PC-9 (cell line): ENCODE results near the gene FADS3. TPM values are rescaled to one million over a fixed set of nuclear protein-coding genes. Genes with fewer than 3 reads are reported as not detected.

Source experiments
- BruUV-seq: library from RNA; stranded (reverse); fragments of 400-500 nt; replicated peaks from 2 replicates; lab custom pipeline; 2021; lab: Mats Ljungman, UMichigan
- CTCF ChIA-PET: fragments of 300-600 bp; sonication (Branson Sonifier 250); formaldehyde crosslinking; loops from one replicate; lab custom pipeline; 2022; ENCODE audit warnings: antibody characterized with exemption; lab: Charles Lee
- POLR2A ChIA-PET: fragments of 300-600 bp; sonication (Branson Sonifier 250); formaldehyde crosslinking; loops from one replicate; lab custom pipeline; 2022; ENCODE audit warnings: antibody characterized with exemption; ENCODE audit not compliant: unreplicated experiment; lab: Charles Lee
- DNase-seq, 2 experiments: peaks; one replicate each; pipeline versions ENCODE4 v3.0.0 to v3.0.0-alpha.2; 2015 to 2022; ENCODE audit warnings: mixed read lengths in 1 of 2
- H2AFZ ChIP-seq: fragments of 200-600 bp; sonication (generic); 2 replicates; pipeline ENCODE4 v1.8.1; 2017; ENCODE audit warnings: antibody characterized with exemption
- H3F3A ChIP-seq: fragments of 200-600 bp; sonication (generic); 2 replicates; pipeline ENCODE4 v1.8.1; 2017; ENCODE audit warnings: antibody characterized with exemption, mild to moderate bottlenecking, low read depth; ENCODE audit not compliant: insufficient read depth
- H3K27ac ChIP-seq: fragments of 200-600 bp; sonication (generic); 2 replicates; pipeline ENCODE4 v1.6.1; 2016; ENCODE audit warnings: mixed run types
- H3K27me3 ChIP-seq: fragments of 200-600 bp; sonication (generic); 2 replicates; pipeline ENCODE4 v1.6.1; 2016; ENCODE audit warnings: low read depth, mixed run types; ENCODE audit not compliant: insufficient read depth
- H3K36me3 ChIP-seq: fragments of 200-600 bp; sonication (generic); 2 replicates; pipeline ENCODE4 v1.6.1; 2016; ENCODE audit warnings: low read depth, mixed run types
- H3K4me1 ChIP-seq: fragments of 200-600 bp; sonication (generic); replicated peaks from 2 replicates; pipeline ENCODE4 v1.6.1; 2016; ENCODE audit warnings: mixed run types; ENCODE audit not compliant: insufficient read depth
- H3K4me2 ChIP-seq: fragments of 200-600 bp; sonication (generic); 2 replicates; pipeline ENCODE4 v1.6.1; 2017; ENCODE audit warnings: mixed run types
- H3K4me3 ChIP-seq: fragments of 200-600 bp; sonication (generic); 2 replicates; pipeline ENCODE4 v1.6.1; 2016; ENCODE audit warnings: mixed run types
- H3K79me2 ChIP-seq: fragments of 200-600 bp; sonication (generic); 2 replicates; pipeline ENCODE4 v1.6.1; 2017; ENCODE audit warnings: low read depth, mixed run types
- H3K9me2 ChIP-seq: fragments of 200-600 bp; sonication (generic); 2 replicates; pipeline ENCODE4 v1.8.1; 2017; ENCODE audit warnings: mild to moderate bottlenecking; ENCODE audit not compliant: insufficient read depth
- H3K9me3 ChIP-seq: fragments of 200-600 bp; sonication (generic); 2 replicates; pipeline ENCODE4 v1.8.1; 2016; ENCODE audit warnings: low read depth; ENCODE audit not compliant: insufficient read depth
- H4K20me1 ChIP-seq: fragments of 200-600 bp; sonication (generic); 2 replicates; pipeline ENCODE4 v1.8.1; 2017; ENCODE audit not compliant: insufficient read depth
- EZH2 ChIP-seq: fragments of 200-600 bp; sonication (generic); IDR thresholded peaks from 2 replicates; pipeline ENCODE4 v1.8.0; 2017; ENCODE audit warnings: antibody characterized with exemption, low read depth
- intact Hi-C: fragments of 100-400 bp; cut with micrococcal nuclease; formaldehyde crosslinking; loops from one replicate; pipeline ENCODE4 v1.10.0; 2022; ENCODE audit not compliant: unreplicated experiment
- total RNA-seq: library from RNA; stranded (reverse); gene quantifications from 2 replicates; pipeline ENCODE4 v1.2.3, GENCODE V29; 2021
- TF ChIP-seq, protein P1 (sequence below): fragments of 200-600 bp; sonication (generic); conservative IDR thresholded peaks from 2 replicates; pipeline ENCODE4 v1.6.1; 2017; ENCODE audit warnings: mixed run types, antibody characterized with exemption, mild to moderate bottlenecking, moderate library complexity

The FADS3 gene
- total RNA-seq, 1 experiment from 2014 or later: 75.5 TPM

DNA sequence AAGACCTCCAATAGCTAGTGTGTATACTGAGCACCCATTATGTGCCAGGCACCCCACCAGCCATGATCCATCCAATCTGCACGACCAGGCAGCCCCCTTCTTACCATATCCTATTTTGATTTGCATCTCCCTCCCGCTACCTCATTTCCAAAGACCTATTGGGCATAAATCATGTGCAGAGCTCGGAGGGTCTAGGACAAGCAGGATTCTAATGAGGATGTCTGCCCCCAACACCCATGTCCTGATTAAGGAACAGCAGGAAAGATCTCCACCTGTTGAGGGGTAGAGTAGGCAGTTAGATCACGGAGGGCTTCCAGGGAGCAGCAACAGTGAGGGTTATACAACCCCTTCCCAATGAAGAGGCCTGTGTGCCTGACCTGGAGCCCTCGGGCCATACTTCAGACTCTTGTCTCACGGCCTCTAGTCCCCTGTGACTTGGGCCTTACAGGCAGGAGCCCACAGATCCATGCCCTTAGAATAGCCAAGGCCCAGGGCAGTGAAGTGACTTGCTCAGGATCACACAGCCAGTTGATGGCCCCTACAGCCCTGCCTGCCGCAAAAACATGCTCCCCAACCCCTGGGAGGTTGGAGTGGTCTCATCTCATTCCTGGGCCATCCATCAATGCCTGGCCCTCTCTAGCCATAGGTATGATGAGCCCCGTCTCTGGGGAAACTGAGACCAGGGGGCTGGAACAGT, 22.5 kb upstream of the FADS3 start:
- no peak overlapping the region for H3K4me2 ChIP-seq
- peaks cover 12% of the 10 kb centered on the region for H3K27me3 ChIP-seq
- no peak for DNase-seq
- no peaks in the 10 kb centered on the region for H3K79me2 ChIP-seq
- H3K9me3 ChIP-seq: no peaks in the 10 kb centered on the region
- BruUV-seq: no TSS peak
- CTCF ChIA-PET: no interaction called here
- peaks cover 10% of the 10 kb centered on the region; the same call in 1 of the 2 replicates for H3F3A ChIP-seq
- no peaks in the 10 kb centered on the region for H3K9me2 ChIP-seq
- intact Hi-C loops: no loop called here
- H3K36me3 ChIP-seq: no peaks in the 10 kb centered on the region
- H3K4me3 ChIP-seq: no peak overlapping the region
- POLR2A ChIA-PET: no interaction called here
- no peak overlapping the region for H2AFZ ChIP-seq
- no peak for TF ChIP-seq EZH2
- H3K27ac ChIP-seq: no peak overlapping the region
- no peaks in the 10 kb centered on the region for H4K20me1 ChIP-seq
- no peaks in the 10 kb centered on the region; the same call in 1 of the 2 replicates for H3K4me1 ChIP-seq

DNA sequence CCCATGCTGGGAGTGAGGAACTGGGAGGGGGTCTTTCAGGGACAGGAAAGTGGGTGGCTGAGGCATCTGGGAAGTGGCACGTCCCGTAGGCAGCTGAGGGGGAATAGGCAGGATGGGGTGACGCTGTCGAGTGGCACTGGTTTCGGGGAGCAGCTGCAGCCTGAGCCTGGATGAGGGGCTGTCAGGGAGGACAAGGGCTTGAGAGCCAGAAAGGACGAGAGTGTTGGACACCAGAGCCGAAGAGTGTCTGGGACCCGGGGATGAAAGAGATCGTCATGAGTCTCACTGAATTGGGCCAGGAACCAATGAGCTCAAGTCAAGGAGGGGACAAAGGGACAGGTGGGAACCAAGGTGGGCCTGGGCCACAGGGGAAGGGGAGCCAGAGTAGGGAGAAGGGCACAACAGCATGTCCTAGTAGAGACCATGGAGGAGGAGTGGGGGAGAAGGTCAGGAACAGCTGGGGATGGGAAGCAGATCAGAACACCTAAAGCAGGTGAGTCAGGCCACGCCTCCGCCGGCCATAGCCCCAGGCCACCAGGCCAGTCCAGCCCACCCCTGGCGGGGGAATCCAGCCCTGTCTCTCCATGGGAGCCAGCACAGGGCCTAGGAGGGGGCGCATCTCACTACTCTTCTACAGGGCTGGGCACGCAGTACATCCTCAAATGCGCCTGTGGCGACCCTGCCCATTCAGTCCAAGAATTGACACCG, 21.8 kb upstream of the FADS3 start:
- Histone ChIP-seq H3F3A (peaks cover 9% of the 10 kb centered on the region; the same call in 1 of the 2 replicates), H3K4me3 (no peak overlapping the region), H3K36me3 (no peaks in the 10 kb centered on the region), H3K4me2 (no peak overlapping the region), H2AFZ (no peak overlapping the region), H3K79me2 (no peaks in the 10 kb centered on the region), H3K9me3 (no peaks in the 10 kb centered on the region), H3K9me2 (no peaks in the 10 kb centered on the region), H3K4me1 (no peaks in the 10 kb centered on the region; the same call in 1 of the 2 replicates), H4K20me1 (no peaks in the 10 kb centered on the region), H3K27me3 (peaks cover 5% of the 10 kb centered on the region), H3K27ac (no peak overlapping the region)
- BruUV-seq: no TSS peak
- intact Hi-C loops: no loop called here
- ChIA-PET CTCF (no interaction called here), POLR2A (no interaction called here)
- DNase-seq: no peak
- TF ChIP-seq, protein P1, sequence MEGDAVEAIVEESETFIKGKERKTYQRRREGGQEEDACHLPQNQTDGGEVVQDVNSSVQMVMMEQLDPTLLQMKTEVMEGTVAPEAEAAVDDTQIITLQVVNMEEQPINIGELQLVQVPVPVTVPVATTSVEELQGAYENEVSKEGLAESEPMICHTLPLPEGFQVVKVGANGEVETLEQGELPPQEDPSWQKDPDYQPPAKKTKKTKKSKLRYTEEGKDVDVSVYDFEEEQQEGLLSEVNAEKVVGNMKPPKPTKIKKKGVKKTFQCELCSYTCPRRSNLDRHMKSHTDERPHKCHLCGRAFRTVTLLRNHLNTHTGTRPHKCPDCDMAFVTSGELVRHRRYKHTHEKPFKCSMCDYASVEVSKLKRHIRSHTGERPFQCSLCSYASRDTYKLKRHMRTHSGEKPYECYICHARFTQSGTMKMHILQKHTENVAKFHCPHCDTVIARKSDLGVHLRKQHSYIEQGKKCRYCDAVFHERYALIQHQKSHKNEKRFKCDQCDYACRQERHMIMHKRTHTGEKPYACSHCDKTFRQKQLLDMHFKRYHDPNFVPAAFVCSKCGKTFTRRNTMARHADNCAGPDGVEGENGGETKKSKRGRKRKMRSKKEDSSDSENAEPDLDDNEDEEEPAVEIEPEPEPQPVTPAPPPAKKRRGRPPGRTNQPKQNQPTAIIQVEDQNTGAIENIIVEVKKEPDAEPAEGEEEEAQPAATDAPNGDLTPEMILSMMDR: no peak
- no peak for TF ChIP-seq EZH2

DNA sequence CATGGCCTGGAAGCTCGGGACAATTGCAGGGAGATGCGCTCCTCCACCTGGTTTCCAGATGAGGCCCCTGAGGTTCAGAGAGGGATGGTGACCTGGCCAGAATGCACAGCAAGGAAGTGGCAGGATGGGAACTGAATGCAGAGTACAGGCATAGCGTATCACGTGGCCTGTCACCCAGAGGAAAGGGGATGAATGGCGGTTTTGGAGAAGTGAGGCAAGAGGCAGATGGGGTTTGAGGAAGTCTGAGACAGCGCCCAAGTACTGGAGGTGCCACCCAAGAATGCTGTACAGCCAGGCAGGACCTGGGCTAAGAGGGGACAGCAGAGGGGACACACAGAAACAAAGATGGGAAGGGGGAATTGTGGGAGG, 21.2 kb upstream of the FADS3 start:
- H2AFZ ChIP-seq: no peak overlapping the region
- intact Hi-C loops: no loop called here
- H3K79me2 ChIP-seq: no peaks in the 10 kb centered on the region
- TF ChIP-seq, protein P1: no peak
- TF ChIP-seq EZH2: no peak
- no peaks in the 10 kb centered on the region for H4K20me1 ChIP-seq
- no peaks in the 10 kb centered on the region for H3K9me2 ChIP-seq
- CTCF ChIA-PET: no interaction called here
- no peak overlapping the region for H3K4me3 ChIP-seq
- H3F3A ChIP-seq: peaks cover 9% of the 10 kb centered on the region; the same call in 1 of the 2 replicates
- H3K27ac ChIP-seq: no peak overlapping the region
- H3K4me2 ChIP-seq: no peak overlapping the region
- POLR2A ChIA-PET: no interaction called here
- no peaks in the 10 kb centered on the region for H3K36me3 ChIP-seq
- no peaks in the 10 kb centered on the region for H3K4me1 ChIP-seq
- DNase-seq: no peak
- H3K27me3 ChIP-seq: no peaks in the 10 kb centered on the region
- no peaks in the 10 kb centered on the region for H3K9me3 ChIP-seq
- no TSS peak for BruUV-seq
